CD4-positive, alpha-beta T cell treated with Interferon gamma for 1 hour (primary cell): ENCODE data around the gene ADGRD1.

Experiments
- DNase-seq: peaks from one replicate; pipeline ENCODE4 v3.0.0-alpha.2; 2020

The ADGRD1 gene

GRCh38 chr12:130967636-130968035 is 13.9 kb downstream of the ADGRD1 start:
- no peak for DNase-seq

GRCh38 chr12:130968611-130969010 is 14.9 kb downstream of the ADGRD1 start:
- DNase-seq, result no peak

GRCh38 chr12:130969223-130969622 is 15.5 kb downstream of the ADGRD1 start:
- DNase-seq, result no peak

- no peak for DNase-seq
These were observed 16.6 kb downstream of the ADGRD1 start for GRCh38 chr12:130970165-130970907.

- DNase-seq, result no peak
These were observed 17.2 kb downstream of the ADGRD1 start for GRCh38 chr12:130970908-130971233.

- no peak for DNase-seq
These were observed 18.3 kb downstream of the ADGRD1 start for GRCh38 chr12:130971925-130972585.

GRCh38 chr12:130972586-130972950 is 18.9 kb downstream of the ADGRD1 start:
- DNase-seq, result no peak

GRCh38 chr12:130973109-130973508 is 19.4 kb downstream of the ADGRD1 start:
- DNase-seq, result no peak

- no peak for DNase-seq
These were observed 20.2 kb downstream of the ADGRD1 start for GRCh38 chr12:130973906-130974305.

- DNase-seq, result no peak
These were observed 21.4 kb downstream of the ADGRD1 start for GRCh38 chr12:130975116-130975515.

- DNase-seq, result no peak
These were observed 22.5 kb downstream of the ADGRD1 start for GRCh38 chr12:130976171-130976720.

GRCh38 chr12:130977046-130977742 is 23.5 kb downstream of the ADGRD1 start:
- no peak for DNase-seq

- DNase-seq, result no peak
These were observed 24.0 kb downstream of the ADGRD1 start for GRCh38 chr12:130977743-130978095.

- no peak for DNase-seq
These were observed 25.1 kb downstream of the ADGRD1 start for GRCh38 chr12:130978785-130979184.

GRCh38 chr12:130981074-130981742 is 27.5 kb downstream of the ADGRD1 start:
- DNase-seq, result no peak

GRCh38 chr12:130981911-130982310 is 28.2 kb downstream of the ADGRD1 start:
- DNase-seq, result no peak

GRCh38 chr12:130982565-130983225 is 29.0 kb downstream of the ADGRD1 start:
- DNase-seq, result no peak

GRCh38 chr12:130983328-130984017 is 29.8 kb downstream of the ADGRD1 start:
- no peak for DNase-seq

- DNase-seq, result no peak
These were observed 30.7 kb downstream of the ADGRD1 start for GRCh38 chr12:130984183-130985058.

- DNase-seq, result no peak
These were observed 33.6 kb downstream of the ADGRD1 start for GRCh38 chr12:130987151-130987931.
